GM13976 (cell line): ENCODE measurements around the gene GRIK5.

Source experiments
- DNase-seq: peaks from one replicate; pipeline ENCODE4 v3.0.0; 2012; ENCODE audit warnings: low spot score
- CTCF ChIP-seq: IDR thresholded peaks from 2 replicates; pipeline ENCODE4 v1.5.1; 2012; ENCODE audit warnings: borderline replicate concordance, mild to moderate bottlenecking; ENCODE audit not compliant: insufficient read depth; ENCODE audit errors: extremely low read depth, missing control alignments, control extremely low read depth
- in situ Hi-C: fragments of 300-500 bp; cut with MboI; formaldehyde crosslinking; loops from one replicate; pipeline ENCODE4 v1.12.0; 2022; ENCODE audit warnings: low sequenced_read_pairs, mixed read lengths, inconsistent platforms; ENCODE audit not compliant: unreplicated experiment

GRIK5 gene

GRCh38 chr19:41967054-41967783 lies 102.8 kb downstream of the GRIK5 start:
- no peak for TF ChIP-seq CTCF
- in situ Hi-C loops: no loop called here
- DNase-seq: no peak

GRCh38 chr19:41965106-41965505 lies 104.9 kb downstream of the GRIK5 start:
- TF ChIP-seq CTCF: no peak
- in situ Hi-C loops: no loop called here
- no peak for DNase-seq

- DNase-seq: no peak
- in situ Hi-C loops: no loop called here
- TF ChIP-seq CTCF: no peak
Observed at GRCh38 chr19:41960973-41961372, 109.0 kb downstream of the GRIK5 start.

- DNase-seq: peak; percentile 95
- in situ Hi-C loops: no loop called here
Observed at GRCh38 chr19:41959056-41960053, 110.7 kb downstream of the GRIK5 start, which contains the start of gene RABAC1. RABAC1 (minus strand) TSS chr19:41959321; CDS start chr19:41959292, 29 bp downstream.

GRCh38 chr19:41958367-41959055 lies 111.5 kb downstream of the GRIK5 start:
- DNase-seq: peak; percentile 90
- TF ChIP-seq CTCF: no peak
- in situ Hi-C loops: no loop called here

More at GRCh38 chr19:41959056-41960053, 110.7 kb downstream of the GRIK5 start, which contains the start of gene RABAC1:
- TF ChIP-seq CTCF: peak; percentile 30

- TF ChIP-seq CTCF: peak; percentile 82
- DNase-seq: peak; percentile 89
- in situ Hi-C loops: no loop called here
Observed at GRCh38 chr19:41957838-41958366, 112.1 kb downstream of the GRIK5 start.
